Heart right ventricle (tissue), 16 donors: ENCODE measurements around the gene RBMS3. TPM values are rescaled to one million over a fixed set of nuclear protein-coding genes. Genes with fewer than 3 reads are reported as not detected.
"Not testable (repeated sequence)": the region's sequence is repeated elsewhere in the genome, so short reads cannot be mapped to it uniquely, and the experiment has no call there.

Experiments used
- ATAC-seq, 8 donors: fragments of 200-7000 bp; cut with Tn5 transposase; one replicate each; pipeline ENCODE4 v1.9.1; 2020; ENCODE audit warnings: mild to moderate bottlenecking in 8 of 8, moderate library complexity in 8 of 8, moderate number of reproducible peaks in 1 of 8
- DNase-seq, 2 donors: peaks; one replicate each; pipeline ENCODE4 v3.0.0-alpha.2; 2020
- H3K27ac ChIP-seq, 10 donors: fragments of 200-600 bp; sonication (generic) in 2 of 10; one replicate each; pipeline versions ENCODE4 v1.5.0 to v1.8.0; 2020 to 2022; ENCODE audit warnings: mild to moderate bottlenecking in 3 of 10
- H3K27me3 ChIP-seq, 7 donors: fragments of 200-600 bp; one replicate each; pipeline ENCODE4 v1.8.0; 2021 to 2022; ENCODE audit warnings: mild to moderate bottlenecking in 2 of 7
- H3K36me3 ChIP-seq, 9 donors: fragments of 200-600 bp; sonication (generic) in 1 of 9; one replicate each; pipeline versions ENCODE4 v1.5.0 to v1.8.0; 2020 to 2022; ENCODE audit warnings: mild to moderate bottlenecking in 2 of 9
- H3K4me1 ChIP-seq, 9 donors: fragments of 200-600 bp; sonication (generic) in 1 of 9; one replicate each; pipeline versions ENCODE4 v1.5.0 to v1.8.0; 2020 to 2022; ENCODE audit warnings: mild to moderate bottlenecking in 4 of 9
- H3K4me3 ChIP-seq, 10 donors: fragments of 200-600 bp; sonication (generic) in 2 of 10; one replicate each; pipeline versions ENCODE4 v1.5.0 to v1.8.0; 2020 to 2022; ENCODE audit warnings: mild to moderate bottlenecking in 7 of 10, moderate library complexity in 2 of 10
- H3K9me3 ChIP-seq, 11 donors: fragments of 200-600 bp in 10 of 11; sonication (generic) in 2 of 11; one replicate each; pipeline versions ENCODE4 v1.5.0 to v1.8.0; 2013 to 2022; ENCODE audit warnings: mild to moderate bottlenecking in 2 of 11, control low read depth in 1 of 11, moderate library complexity in 1 of 11
- CTCF ChIP-seq, 9 donors: fragments of 200-600 bp; sonication (generic) in 2 of 9; IDR thresholded peaks; one replicate each; pipeline versions ENCODE4 v1.5.0 to v1.8.0; 2021 to 2022; ENCODE audit warnings: antibody characterized with exemption in 9 of 9, mild to moderate bottlenecking in 5 of 9, moderate library complexity in 1 of 9
- WGBS, 2 donors: extraction: QIAGEN DNeasy Blood & Tissue Kit; methylation state at CpG; one replicate each; pipeline ENCODE4 v1.1.7; 2013; ENCODE audit warnings: inconsistent platforms in 1 of 2; 5-methylcytosine and 5-hydroxymethylcytosine counted together
- intact Hi-C, 10 donors: fragments of 100-400 bp; cut with DNase I; formaldehyde crosslinking; loops; one replicate each; pipeline versions ENCODE4 v1.11.1 to v1.14.2; 2022
- polyA plus RNA-seq, 2 donors: library from polyadenylated mRNA; stranded (reverse); fragments of 200-250 nt; gene quantifications; one replicate each; pipeline ENCODE4 v1.2.3, GENCODE V29; 2013
- total RNA-seq, 10 donors: library from RNA; stranded (reverse); fragmentation: NEBNext Ultra II Directional in 3 of 10; extraction: Animal tissue kit (Norgen Biotek cat#: 25700) in 3 of 10; gene quantifications; one replicate each; pipeline versions ENCODE4 v1.2.1 to v1.2.4, GENCODE V29; 2021 to 2023
- donor health status: Arrhythmogenic right ventricular cardiomyopathy.
- donor health status: ischemic (EF 13 %, LVEDD 7.1; RV severe dilation, severe dysfunction).
- donor health status: healthy with polysubstance abuse.
- donor health status: DM: no; HTN: yes; CAD: no.
- donor health status: DM: no; HTN: no; CAD: no.
- donor health status: ischemic (EF 25% LVEDD 6.9; RV normal size, moderate dysfunction).
- donor health status: ischemic (EF 25% LVEDD 5.7; RV mildly dilated, moderate dysfunction).
- donor health status: healthy.
- donor health status: DM: yes; HTN: yes; CAD: no.
- donor health status: Ischemic cardiomyopathy.
- donor health status: ischemic (EF 35%, LVEDD 5.7; RV mildly dilated, moderate dysfunction).
- donor health status: nonischemic (EF 11% LVEDD 7.7; RV severe dilation, severe dysfunction).
- donor health status: DM: yes; HTN: yes; CAD: no.
- donor health status: PGD.
- donor health status: ischemic (EF 29% LVEDD 5.4; RV normal size, mild dysfunction).
- donor health status: nonischemic (EF 23%, LVEDD 6.1; RV moderate dilation, normal function).

RBMS3 gene
- total and polyA plus RNA-seq, 12 donors: 3.2 to 41.1 (median 26.4) TPM

GRCh38 chr3:29521751-29522150 is 240.9 kb downstream of the RBMS3 start:
- no peak overlapping the region for H3K4me3 ChIP-seq
- no peak overlapping the region for H3K27ac ChIP-seq
- ATAC-seq: no peak
- DNase-seq: no peak
- intact Hi-C loops: loop anchor here in 4 of 10 donors (5.0 to 10.0 kb wide), 4 partner anchors 197 to 246 kb away; partner anchors contain the start of gene RBMS3 (in 1 of the 4)
- no peaks in the 10 kb centered on the region for H3K27me3 ChIP-seq
- H3K4me1 ChIP-seq: peaks cover 7 to 67% (median 33%) of the 10 kb centered on the region in 9 donors
- no peak for TF ChIP-seq CTCF (IDR thresholded peaks at IDR 0.05)
- H3K36me3 ChIP-seq: no peaks in the 10 kb centered on the region
- no peaks in the 10 kb centered on the region for H3K9me3 ChIP-seq
- WGBS, 2 donors: 75 to 79% methylated on average over 2 of the region's 2 CpGs

GRCh38 chr3:29524433-29524832 is 243.6 kb downstream of the RBMS3 start:
- Histone ChIP-seq H3K27ac (peak overlapping the region in 9 of 10 donors; percentile 55 to 86 (median 68)), H3K4me1 (peaks cover 11 to 74% (median 35%) of the 10 kb centered on the region in 9 donors)
- not testable (repeated sequence) for H3K4me3 ChIP-seq, H3K36me3 ChIP-seq, H3K27me3 ChIP-seq, DNase-seq, H3K9me3 ChIP-seq
- ATAC-seq: peak in 5 of 8 donors; percentile 2 to 28 (median 4)
- WGBS, 2 donors: 92 to 93% methylated on average over 10 of the region's 10 CpGs
- intact Hi-C loops: loop anchor here in 4 of 10 donors (2.0 to 10.0 kb wide), 5 partner anchors 200 to 244 kb away; partner anchors contain the start of gene RBMS3 (in 2 of the 4)

- Histone ChIP-seq H3K27me3 (no peaks in the 10 kb centered on the region), H3K4me1 (peaks cover 11 to 66% (median 35%) of the 10 kb centered on the region in 9 donors), H3K36me3 (no peaks in the 10 kb centered on the region), H3K4me3 (peak overlapping the region in 1 of 10 donors; percentile 6), H3K27ac (peak overlapping the region; percentile 32 to 86 (median 68)), H3K9me3 (no peaks in the 10 kb centered on the region)
- intact Hi-C loops: loop anchor here in 6 of 10 donors (1.0 to 10.0 kb wide), 7 partner anchors 88 to 377 kb away; partner anchors contain the start of gene RBMS3 (in 4 of the 6)
- 3 to 10% methylated on average over 1 of the region's 1 CpG for WGBS, 2 donors
- DNase-seq (peak; percentile 32 to 75), ATAC-seq (peak; percentile 91 to 96 (median 94))
- no peak for TF ChIP-seq CTCF (IDR thresholded peaks at IDR 0.05)
Observed at GRCh38 chr3:29525254-29525881, 244.5 kb downstream of the RBMS3 start.

- Histone ChIP-seq H3K4me1 (peaks cover 11 to 63% (median 32%) of the 10 kb centered on the region in 9 donors), H3K27ac (peak overlapping the region in 6 of 10 donors; percentile 13 to 56 (median 28)), H3K4me3 (no peak overlapping the region), H3K9me3 (no peaks in the 10 kb centered on the region), H3K27me3 (no peaks in the 10 kb centered on the region), H3K36me3 (no peaks in the 10 kb centered on the region)
- 36 to 43% methylated on average over 1 of the region's 1 CpG for WGBS, 2 donors
- DNase-seq (no peak), ATAC-seq (no peak)
- intact Hi-C loops: loop anchor here in 5 of 10 donors (5.0 to 10.0 kb wide), 5 partner anchors 90 to 375 kb away; partner anchors contain the start of gene RBMS3 (in 3 of the 5)
- no peak for TF ChIP-seq CTCF (IDR thresholded peaks at IDR 0.05)
Observed at GRCh38 chr3:29527246-29527645, 246.4 kb downstream of the RBMS3 start.
